ENCODE data around the gene CTNNA1.
A peak's percentile ranks its signal among the peaks of the same experiment; 100 is the strongest.

DNA sequence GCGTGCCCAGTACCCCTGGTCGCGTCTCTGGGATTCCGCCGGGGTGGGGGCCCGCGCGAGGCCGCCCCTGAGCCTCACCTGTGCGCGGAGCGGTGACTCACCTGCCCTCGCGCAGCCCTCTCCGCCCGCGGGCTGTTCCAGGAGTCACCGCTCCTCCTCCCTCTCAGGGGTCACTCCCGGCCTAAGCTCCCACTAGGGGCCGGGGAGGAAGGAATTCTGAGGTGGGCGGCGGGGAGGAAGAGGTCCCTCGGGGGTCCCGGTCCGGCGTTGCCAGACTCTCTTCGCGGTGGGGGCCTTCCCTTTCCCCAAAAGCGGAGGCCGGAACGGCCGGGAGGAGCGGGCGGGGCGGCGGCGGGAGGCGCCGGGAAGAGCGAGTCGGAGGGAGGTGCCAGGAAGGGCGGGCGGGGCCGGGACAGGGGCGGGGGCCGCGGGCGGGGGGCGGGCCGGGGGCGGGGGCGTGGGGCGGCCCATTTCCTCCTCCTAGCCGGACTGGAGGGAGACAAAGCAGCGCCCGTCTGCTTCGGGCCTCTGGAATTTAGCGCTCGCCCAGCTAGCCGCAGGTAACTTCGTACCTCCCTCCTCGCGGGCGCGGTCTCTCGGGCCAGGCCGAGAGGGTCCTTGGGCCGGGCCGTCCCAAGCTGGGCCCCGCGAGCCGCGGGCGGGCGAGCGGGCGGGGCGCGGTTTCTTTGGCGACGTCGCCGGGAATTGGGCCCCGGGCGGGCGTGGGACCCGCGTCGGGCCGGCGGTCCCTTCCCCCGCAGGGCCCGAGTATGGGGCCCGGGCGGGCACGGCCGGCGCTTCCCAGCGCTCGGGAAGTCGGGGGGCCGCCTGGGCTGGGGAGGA, at the start of gene CTNNA1:
- TF ChIP-seq POLR2AphosphoS5 (IDR thresholded peaks at IDR 0.05; ENCODE audit: insufficient read depth in 1 of 2, low read depth in 1 of 2) (peak in 1 of 2 donors; percentile 73), POLR2A (IDR thresholded peaks at IDR 0.05) (peak in 1 of 2 donors; percentile 73)
- TF ChIP-seq, protein P1, sequence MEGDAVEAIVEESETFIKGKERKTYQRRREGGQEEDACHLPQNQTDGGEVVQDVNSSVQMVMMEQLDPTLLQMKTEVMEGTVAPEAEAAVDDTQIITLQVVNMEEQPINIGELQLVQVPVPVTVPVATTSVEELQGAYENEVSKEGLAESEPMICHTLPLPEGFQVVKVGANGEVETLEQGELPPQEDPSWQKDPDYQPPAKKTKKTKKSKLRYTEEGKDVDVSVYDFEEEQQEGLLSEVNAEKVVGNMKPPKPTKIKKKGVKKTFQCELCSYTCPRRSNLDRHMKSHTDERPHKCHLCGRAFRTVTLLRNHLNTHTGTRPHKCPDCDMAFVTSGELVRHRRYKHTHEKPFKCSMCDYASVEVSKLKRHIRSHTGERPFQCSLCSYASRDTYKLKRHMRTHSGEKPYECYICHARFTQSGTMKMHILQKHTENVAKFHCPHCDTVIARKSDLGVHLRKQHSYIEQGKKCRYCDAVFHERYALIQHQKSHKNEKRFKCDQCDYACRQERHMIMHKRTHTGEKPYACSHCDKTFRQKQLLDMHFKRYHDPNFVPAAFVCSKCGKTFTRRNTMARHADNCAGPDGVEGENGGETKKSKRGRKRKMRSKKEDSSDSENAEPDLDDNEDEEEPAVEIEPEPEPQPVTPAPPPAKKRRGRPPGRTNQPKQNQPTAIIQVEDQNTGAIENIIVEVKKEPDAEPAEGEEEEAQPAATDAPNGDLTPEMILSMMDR (IDR thresholded peaks at IDR 0.05) = no peak
